Retina (tissue), 1 donor: ENCODE results near the gene NUTF2.
"Not testable (repeated sequence)": the region's sequence is repeated elsewhere in the genome, so short reads cannot be mapped to it uniquely, and the experiment has no call there.

ENCODE experiments used
- DNase-seq: peaks from one replicate; pipeline ENCODE4 v3.0.0-alpha.2; 2016

NUTF2 gene

GRCh38 chr16:67888331-67888730 is 41.6 kb downstream of the NUTF2 start:
- DNase-seq: no peak

DNA sequence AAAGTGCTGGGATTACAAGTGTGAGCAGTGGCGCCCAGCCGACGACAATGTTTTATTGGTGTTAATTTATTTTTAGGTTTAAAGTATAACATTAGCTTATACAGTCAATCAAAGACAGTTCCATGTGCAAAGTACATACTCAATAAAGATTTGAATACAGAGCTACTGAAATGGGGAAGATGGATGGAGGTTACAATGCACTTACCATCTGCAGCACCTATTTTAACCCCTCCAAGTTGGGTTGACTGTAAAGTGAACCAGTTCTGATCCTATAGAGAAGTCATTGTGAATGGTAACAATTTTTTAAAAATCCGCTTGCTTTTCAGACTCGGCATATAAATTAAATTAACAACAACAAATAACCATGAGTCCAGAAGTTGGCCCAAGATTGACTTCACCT is 45.6 kb downstream of the NUTF2 start:
- DNase-seq: no peak

DNA sequence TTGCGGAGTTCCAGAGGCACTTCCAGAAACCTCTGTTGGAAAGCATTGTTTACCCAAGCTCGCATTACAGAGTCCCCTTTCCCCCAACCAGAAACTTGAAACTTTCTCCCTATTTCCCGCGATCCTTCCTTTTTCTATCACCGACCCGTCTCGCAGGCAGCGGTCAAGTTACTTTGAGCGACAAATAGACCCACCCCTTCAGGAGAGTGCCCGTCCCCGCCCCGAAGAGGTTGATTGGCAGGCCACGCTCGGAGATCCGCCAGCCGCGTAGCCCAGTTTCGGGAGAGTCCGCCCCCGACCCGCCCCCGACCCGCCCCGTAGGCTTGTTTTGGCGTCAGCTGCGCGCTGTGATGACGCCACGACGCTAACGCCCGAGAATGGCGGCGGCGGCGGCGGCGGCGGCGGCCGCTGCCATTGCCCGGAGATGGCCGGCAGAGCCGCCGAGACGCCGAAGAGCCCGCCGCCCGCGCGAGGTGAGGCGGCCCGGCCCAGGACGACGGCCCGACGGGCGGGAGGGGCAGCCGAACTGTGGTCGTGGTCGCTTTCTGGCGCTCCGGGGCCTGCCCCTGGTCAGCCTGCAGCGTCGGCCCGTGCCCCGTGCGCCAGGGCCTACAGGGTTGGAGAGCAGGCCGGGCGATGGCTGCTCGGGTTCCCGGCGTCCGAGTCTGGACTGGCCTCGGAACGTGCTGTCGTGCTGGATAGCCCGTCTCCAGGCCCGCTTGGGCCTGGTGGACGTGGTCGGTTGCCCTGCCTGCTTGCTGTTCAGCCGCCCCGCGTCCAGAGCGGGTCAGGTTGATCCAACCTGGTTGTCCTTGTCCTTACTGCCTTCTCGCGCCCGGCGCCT is 46.4 kb downstream of the NUTF2 start, which contains the start of gene PSKH1:
PSKH1 (plus strand) TSS at position 356 of the 844 bp plus-strand sequence. CDS start 15,496 bp downstream, outside the sequence.
- peak; percentile 95 for DNase-seq

DNA sequence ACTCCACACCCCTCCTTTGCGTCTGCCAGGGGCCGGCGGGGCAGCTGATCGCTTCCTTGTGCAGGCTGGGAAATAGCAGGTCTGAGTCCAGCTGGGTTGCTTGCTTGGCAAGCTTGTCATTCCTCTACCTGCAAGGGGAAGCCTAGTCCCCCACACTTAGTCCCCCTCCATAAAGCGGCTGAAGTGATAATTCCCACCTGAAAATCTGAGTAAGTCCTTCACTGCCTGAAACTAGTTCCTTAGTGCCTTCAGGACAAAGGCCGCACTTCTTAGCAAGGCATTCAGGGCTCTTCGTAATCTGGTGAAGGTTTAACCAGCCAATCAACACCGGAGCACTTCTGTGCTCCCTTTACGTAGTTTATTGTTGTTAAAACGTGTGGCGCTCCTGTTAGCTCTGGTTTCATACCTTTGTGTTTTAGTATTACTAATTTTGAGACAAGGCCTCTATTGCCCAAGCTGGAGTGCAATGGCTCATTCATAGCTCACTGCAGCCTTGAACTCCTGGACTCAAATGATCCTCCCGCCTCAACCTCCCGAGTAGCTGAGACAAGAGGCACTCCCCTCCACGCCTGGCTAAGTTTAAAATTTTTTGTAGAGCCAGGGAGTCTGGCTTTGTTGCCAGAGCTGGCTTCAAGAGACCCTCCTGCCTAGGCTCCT is 47.1 kb downstream of the NUTF2 start:
- DNase-seq: no peak

GRCh38 chr16:67897231-67897630 is 50.5 kb downstream of the NUTF2 start:
- no peak for DNase-seq

DNA sequence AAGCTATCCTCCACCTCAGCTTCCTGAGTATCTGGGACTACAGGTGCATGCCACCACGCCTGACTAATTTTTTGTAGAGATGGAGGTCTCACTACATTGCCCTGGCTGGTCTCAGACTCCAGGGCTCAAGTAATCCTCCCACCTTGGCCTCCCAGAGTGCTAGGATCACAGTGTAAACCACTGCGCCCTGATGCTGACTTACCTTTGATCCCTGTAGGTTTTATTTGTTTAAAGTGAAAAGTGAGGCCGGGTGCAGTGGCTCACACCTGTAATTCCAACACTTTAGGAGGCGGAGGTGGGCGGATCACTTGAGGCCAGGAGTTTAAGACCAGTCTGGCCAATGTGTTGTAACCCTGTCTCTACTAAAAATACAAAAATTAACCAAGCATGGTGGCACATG is 55.0 kb downstream of the NUTF2 start:
- no peak for DNase-seq

DNA sequence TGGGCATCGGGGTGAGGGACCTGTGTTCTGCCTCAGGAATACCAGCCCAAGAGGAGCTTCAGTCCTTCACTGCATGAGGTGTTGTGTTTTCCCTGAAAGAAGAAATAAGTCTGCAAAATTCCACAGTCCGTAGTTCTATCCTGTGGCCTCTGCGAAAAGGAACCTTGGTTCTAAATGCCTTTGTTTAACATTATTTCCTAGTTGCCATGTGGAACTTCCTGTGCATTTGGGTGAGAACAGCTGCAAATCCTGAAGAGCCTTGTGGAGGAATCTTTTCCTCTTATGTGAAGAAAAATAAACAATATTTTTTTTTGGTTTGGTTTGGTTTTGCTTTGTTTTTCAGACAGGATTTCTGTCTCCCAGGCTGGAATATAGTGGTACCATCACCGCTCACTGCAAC is 56.1 kb downstream of the NUTF2 start:
- DNase-seq: no peak

DNA sequence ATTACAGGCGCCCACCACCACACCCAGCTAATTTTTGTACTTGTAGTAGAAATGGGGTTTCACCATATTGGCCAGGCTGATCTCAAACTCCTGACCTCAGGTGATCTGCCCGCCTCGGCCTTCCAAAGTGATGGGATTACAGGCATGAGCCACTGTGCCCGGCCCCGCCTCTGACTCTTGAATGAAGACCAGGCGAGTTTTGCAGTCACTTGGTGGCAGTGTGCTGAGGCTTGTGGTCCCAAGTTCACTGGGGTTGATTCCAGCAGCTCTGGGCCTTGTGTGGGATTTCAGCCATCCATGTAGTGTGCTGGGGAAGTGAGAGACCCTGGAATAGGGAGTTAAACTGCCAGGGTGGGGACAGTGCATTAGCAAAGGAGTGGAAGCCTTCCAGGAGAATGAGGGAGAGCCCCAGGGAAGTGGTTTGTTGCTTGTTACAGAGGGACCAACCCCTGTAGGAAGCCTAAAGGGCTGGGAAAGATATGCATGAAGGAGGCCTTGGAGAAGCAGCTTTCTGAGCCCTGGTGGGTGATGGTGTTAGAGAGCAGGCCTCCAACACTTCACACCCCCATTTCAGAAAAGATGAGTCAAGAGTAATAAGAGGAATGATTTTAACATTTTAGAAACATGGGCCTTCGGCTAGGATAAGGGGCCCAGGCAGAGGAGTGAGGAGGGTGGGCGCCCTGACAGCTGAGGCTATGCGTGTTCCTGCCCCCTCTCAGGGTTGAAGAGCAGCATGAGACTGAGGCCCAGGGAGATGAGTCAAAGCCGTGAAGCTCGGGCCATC is 60.9 kb downstream of the NUTF2 start:
- DNase-seq: no peak

DNA sequence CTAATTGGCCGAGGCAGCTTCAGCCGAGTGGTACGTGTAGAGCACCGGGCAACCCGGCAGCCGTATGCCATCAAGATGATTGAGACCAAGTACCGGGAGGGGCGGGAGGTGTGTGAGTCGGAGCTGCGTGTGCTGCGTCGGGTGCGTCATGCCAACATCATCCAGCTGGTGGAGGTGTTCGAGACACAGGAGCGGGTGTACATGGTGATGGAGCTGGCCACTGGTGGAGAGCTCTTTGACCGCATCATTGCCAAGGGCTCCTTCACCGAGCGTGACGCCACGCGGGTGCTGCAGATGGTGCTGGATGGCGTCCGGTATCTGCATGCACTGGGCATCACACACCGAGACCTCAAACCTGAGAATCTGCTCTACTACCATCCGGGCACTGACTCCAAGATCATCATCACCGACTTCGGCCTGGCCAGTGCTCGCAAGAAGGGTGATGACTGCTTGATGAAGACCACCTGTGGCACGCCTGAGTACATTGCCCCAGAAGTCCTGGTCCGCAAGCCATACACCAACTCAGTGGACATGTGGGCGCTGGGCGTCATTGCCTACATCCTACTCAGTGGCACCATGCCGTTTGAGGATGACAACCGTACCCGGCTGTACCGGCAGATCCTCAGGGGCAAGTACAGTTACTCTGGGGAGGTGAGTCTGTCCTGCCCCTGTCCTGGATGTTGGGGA is 62.5 kb downstream of the NUTF2 start:
- no peak for DNase-seq

DNA sequence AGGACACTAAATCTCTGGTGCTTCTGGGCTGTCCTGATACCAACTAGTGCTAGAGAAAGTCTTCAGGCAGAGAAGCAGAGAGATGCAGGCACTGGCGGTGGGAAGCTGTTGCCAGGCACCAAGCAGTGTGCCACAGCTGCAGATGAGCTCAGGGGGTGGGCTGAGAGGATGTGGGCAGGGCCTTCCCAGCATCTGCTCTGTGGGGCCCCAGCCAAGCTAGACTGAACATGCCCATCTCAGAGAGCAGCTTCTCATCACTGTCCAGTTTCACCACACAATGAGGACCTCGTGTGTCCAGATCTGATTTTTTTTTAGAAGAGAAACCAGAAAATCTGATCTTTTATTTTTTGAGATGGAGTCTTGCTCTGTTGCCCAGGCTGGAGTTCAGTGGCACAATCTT is 63.4 kb downstream of the NUTF2 start:
- no peak for DNase-seq

- DNase-seq: no peak
These were observed 68.2 kb downstream of the NUTF2 start for GRCh38 chr16:67914758-67915495.

GRCh38 chr16:67915496-67915769 is 68.7 kb downstream of the NUTF2 start:
- DNase-seq: not testable (repeated sequence)

DNA sequence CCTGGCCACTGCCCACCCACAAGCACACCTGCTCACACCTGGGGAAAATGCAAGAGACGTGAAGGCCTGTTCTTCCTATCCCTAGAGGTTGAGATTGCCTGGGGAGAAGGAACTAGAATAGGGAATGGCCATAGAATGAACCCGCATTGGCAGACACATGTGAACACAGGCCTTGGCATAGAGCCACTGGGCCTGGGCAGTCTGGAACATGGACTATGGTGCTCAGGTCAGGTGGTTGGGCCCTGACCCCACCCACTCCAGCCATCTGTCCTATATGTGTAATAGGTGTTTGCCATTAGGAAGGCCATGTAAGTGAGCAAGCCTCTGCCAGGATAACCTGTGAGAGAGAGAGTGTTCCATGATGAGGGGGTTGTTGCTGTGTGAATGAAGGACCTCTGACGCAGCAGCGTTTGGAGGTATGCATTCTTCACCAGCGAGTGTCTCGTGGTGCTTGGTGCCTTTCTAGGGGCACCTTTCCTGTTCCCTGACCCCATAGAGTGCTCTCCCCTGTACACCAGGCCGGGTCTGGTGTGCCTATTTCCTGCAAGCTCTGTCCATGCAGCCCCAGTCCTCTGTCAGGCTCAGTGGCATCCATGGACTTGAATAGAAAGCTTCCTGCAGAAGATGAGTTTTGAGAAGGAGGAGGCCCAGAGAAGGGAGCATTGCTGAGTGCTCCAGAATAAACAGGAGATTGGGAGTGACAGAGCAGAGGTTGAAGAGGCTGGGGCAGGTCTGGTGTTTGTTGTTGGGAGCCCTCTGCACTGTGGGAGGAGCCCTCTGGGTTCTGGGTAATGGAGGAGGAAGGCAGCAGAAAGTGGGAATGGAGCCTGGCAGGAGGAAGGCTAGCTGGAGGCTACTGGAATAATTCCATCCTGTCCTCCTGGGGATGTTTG is 69.3 kb downstream of the NUTF2 start:
- DNase-seq: no peak

DNA sequence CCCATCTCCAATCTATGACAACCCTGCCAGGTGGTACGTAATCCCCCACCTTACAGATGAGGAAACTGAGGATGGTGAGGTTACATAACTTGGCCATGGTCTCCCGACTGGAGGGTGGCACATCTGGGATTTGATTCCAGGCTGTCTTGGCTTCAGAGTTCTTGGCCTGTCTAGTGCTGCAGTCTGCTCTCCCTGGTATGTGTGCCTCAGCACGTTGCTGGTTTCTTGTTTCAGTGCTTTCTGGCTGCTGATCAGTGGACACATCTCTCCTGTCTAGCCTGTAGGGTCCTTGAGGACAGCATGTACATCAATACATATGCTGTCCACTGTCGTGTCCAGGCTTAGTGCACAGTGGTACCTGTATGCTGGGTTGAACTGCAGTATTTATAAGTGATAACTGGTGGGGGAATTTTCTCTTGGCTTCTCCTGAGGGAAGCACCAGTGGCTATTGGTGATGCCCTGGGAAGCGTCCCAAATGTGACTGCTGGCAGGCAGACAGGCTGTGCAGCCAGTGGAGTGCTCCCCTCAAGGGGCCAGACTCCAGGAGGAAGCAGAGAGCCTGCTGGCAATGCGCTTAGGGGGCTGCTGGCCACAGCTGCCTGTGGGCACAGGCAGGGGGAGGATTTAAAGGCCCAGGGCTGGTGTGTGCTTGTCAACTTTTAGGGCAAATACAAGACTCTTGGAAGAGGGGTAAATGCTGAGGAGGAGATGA is 70.6 kb downstream of the NUTF2 start:
- DNase-seq: no peak

GRCh38 chr16:67917852-67918236 is 71.1 kb downstream of the NUTF2 start:
- no peak for DNase-seq

GRCh38 chr16:67919622-67920221 is 73.0 kb downstream of the NUTF2 start:
- DNase-seq: no peak
